Measurements from ENCODE around the gene AIP. TPM values are rescaled to one million over a fixed set of nuclear protein-coding genes. Genes with fewer than 3 reads are reported as not detected.
A peak's percentile ranks its signal among the peaks of the same experiment; 100 is the strongest.
"Not testable (repeated sequence)": the region's sequence is repeated elsewhere in the genome, so short reads cannot be mapped to it uniquely, and the experiment has no call there.

Gene AIP
- total RNA-seq, 2 donors from 2014 or later = 172 to 184 TPM

DNA sequence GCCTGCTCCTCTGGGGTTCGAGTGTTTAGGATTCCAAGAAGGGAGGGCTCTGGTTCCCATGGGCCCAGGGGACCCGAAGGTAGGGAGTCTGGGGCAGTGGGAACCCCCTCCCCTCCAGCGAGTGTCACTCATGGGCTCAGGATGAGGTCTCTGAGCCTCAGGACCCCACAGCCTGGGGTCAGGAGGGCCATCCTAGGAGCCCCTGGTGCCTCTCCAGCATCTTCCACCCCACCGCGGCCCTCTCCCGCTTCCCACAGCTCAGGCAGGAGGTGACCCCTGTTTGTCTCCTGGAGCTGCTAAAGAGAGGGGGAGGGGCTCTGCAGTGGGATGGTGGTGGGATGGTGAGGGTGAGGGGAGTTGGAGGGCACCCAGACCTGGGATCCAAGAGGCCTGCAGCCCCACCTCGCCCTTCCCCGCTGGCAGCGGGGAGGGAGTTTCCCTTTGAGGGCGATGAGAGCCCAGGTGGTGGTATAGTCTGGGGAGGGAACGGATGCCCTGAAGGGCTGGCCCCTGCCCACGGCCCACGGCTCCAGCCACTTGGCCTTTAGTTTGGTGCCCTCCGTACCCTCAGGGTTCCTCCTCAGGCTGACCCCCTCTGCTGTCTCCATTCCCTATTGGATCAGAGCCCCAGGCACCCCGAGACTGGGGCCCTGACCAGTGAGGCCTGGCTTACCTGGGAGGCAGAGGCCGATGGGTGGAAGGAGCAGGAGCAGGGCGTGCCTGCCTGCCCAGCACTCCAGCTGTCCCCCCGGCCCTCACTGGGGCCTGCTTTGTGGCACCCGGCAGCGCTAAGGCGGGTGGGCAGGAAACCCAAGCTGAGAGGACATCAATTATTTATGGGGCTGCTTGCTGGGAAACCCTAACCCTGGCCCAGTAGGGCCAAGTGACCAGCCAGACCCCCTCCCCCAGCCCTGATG, 28.8 kb upstream of the AIP start:
- Mint-ChIP-seq H3K4me1 (ENCODE audit: low read depth) (peaks cover 10% of the 10 kb centered on the region), H3K27ac (no peak overlapping the region), H3K27me3 (ENCODE audit: low read depth) (no peaks in the 10 kb centered on the region), H3K36me3 (ENCODE audit: insufficient read depth in 2 of 2) (no peaks in the 10 kb centered on the region), H3K4me3 (no peak overlapping the region), H3K9me3 (no peaks in the 10 kb centered on the region)
- DNase-seq = no peak
- ATAC-seq (replicated peaks in 1 of 2) = no peak

DNA sequence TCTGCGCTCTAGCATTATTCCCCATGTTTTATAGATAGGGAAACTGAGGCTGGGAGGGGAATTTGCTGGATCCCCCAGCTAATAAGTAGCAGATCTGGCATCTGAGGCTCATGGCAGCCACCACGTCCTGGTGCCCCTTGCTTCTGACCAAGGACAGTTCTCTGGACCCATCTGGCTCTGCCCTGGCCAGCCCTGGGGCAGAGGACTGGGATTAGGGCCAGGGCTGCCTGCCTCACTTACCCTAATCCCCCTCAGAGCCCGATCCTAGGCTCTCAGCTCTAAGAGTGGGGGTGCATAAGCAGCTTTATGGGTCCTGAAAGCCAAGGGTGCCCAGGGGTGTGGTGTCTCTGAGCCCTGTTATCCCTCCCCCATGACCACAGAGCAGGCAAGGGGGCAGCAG, 27.8 kb upstream of the AIP start, which contains the start of gene CABP4:
Gene CABP4 (plus strand): TSS at position 301 of the 400 bp plus-strand sequence. CDS start 70 bp downstream, at position 371.
- no peak within 1 kb of the TSS for H3K4me3 Mint-ChIP-seq
- H3K36me3 Mint-ChIP-seq (ENCODE audit: insufficient read depth in 2 of 2) = no peaks in the 10 kb centered on the region
- H3K27ac Mint-ChIP-seq = no peak within 1 kb of the TSS
- peaks cover 2% of the 10 kb centered on the region for H3K4me1 Mint-ChIP-seq (ENCODE audit: low read depth)
- no peaks in the 10 kb centered on the region for H3K9me3 Mint-ChIP-seq
- ATAC-seq (replicated peaks in 1 of 2) = no peak
- no peaks in the 10 kb centered on the region for H3K27me3 Mint-ChIP-seq (ENCODE audit: low read depth)
- DNase-seq = no peak

DNA sequence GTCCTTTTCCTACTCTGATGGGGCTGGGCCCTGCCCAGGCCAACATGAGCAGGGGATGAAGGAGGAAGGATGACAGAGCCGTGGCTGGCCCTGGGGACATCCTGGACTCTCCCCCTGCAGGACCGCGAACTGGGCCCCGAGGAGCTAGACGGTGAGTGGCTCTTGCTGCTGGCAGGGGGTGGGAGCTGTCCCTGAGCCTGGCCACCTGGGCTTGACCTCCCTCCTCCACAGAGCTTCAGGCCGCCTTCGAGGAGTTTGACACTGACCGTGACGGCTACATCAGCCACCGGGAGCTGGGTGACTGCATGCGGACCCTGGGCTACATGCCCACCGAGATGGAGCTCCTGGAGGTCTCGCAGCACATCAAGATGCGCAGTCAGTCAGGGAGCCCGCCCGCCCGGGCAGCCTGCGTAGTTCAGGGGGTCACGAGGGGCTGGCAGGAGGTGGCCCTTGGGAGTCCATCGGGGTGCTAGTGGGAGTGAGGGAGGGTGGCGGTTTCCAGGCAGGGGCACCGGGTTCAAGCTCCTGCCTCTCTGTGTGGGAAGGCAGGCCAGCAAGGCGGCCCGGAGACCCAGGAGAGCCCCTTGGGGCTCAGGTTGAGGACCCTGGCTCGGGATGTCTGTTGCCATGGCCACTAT, 26.6 kb upstream of the AIP start:
- no peak overlapping the region for H3K27ac Mint-ChIP-seq
- no peaks in the 10 kb centered on the region for H3K4me1 Mint-ChIP-seq (ENCODE audit: low read depth)
- no peak for ATAC-seq (replicated peaks in 1 of 2)

DNA sequence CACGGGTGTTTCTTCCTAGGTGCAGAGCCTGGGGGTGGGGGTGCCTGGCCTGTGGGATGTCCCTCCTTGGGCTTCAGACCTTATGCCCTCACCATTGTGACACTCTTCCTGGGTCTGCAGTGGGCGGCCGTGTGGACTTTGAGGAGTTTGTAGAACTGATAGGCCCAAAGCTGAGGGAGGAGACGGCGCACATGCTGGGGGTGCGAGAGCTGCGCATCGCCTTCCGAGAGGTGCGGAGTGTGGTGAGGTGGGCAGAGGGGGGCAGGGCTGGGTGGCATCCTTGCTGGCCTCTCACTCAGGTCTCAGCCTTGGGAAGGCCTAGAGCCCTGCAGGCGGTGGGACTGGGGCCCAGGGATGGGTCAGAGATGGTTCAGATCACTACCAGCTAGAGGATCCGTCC, 25.4 kb upstream of the AIP start:
- H3K27me3 Mint-ChIP-seq (ENCODE audit: low read depth) = no peaks in the 10 kb centered on the region
- H3K9me3 Mint-ChIP-seq = no peaks in the 10 kb centered on the region
- no peak for ATAC-seq (replicated peaks in 1 of 2)
- DNase-seq = no peak
- H3K4me1 Mint-ChIP-seq (ENCODE audit: low read depth) = no peaks in the 10 kb centered on the region
- H3K36me3 Mint-ChIP-seq (ENCODE audit: insufficient read depth in 2 of 2) = no peaks in the 10 kb centered on the region
- H3K4me3 Mint-ChIP-seq = no peak overlapping the region
- no peak overlapping the region for H3K27ac Mint-ChIP-seq

More for the DNA sequence above, 26.6 kb upstream of the AIP start:
- no peaks in the 10 kb centered on the region for H3K27me3 Mint-ChIP-seq (ENCODE audit: low read depth)
- H3K9me3 Mint-ChIP-seq = no peaks in the 10 kb centered on the region
- H3K36me3 Mint-ChIP-seq (ENCODE audit: insufficient read depth in 2 of 2) = no peaks in the 10 kb centered on the region
- DNase-seq = no peak
- H3K4me3 Mint-ChIP-seq = no peak overlapping the region

DNA sequence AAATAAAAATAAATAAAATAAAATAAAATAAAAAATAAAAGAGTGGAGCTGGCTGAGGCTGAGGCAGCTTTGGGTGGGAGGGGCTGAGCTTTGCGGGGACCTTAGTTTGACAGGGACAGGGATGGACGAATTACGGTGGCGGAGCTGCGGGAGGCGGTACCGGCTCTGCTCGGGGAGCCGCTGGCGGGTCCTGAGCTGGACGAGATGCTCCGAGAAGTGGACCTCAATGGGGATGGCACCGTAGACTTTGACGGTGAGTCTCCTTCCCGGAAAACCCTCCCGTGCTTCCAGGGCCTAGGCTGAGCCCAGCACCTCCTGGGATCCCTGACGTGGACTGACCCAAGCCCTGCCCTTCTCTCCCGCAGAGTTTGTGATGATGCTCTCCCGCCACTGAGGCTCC, 24.6 kb upstream of the AIP start:
- Mint-ChIP-seq H3K9me3 (no peaks in the 10 kb centered on the region), H3K27ac (no peak overlapping the region), H3K4me1 (ENCODE audit: low read depth) (no peaks in the 10 kb centered on the region), H3K27me3 (ENCODE audit: low read depth) (no peaks in the 10 kb centered on the region), H3K36me3 (ENCODE audit: insufficient read depth in 2 of 2) (no peaks in the 10 kb centered on the region), H3K4me3 (no peak overlapping the region)
- ATAC-seq (replicated peaks in 1 of 2) (no peak), DNase-seq (no peak)

DNA sequence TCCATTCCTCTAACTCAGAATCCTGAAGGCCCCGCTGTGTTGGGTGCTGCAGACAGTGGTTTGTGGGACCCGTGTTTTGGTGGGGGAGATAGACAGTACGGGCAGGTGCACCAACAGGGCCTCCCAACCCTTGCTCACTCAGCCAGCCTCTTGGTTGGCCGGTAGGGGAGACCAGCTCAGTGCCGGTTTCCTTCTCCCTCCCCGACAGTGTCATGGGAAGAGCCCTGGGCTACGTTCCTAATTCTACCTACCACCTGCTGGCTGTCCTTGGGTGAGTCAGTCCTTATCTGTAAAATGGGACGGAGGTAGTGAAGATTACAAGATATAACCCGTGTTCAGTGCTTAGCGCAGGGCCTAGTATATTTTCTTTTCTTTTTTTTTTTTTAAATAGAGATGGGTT, 19.6 kb upstream of the AIP start:
- Mint-ChIP-seq H3K27ac (no peak overlapping the region), H3K4me3 (no peak overlapping the region), H3K36me3 (ENCODE audit: insufficient read depth in 2 of 2) (no peaks in the 10 kb centered on the region), H3K27me3 (ENCODE audit: low read depth) (no peaks in the 10 kb centered on the region), H3K4me1 (ENCODE audit: low read depth) (peaks cover 33% of the 10 kb centered on the region), H3K9me3 (no peaks in the 10 kb centered on the region)
- no peak for DNase-seq
- no peak for ATAC-seq (replicated peaks in 1 of 2)

DNA sequence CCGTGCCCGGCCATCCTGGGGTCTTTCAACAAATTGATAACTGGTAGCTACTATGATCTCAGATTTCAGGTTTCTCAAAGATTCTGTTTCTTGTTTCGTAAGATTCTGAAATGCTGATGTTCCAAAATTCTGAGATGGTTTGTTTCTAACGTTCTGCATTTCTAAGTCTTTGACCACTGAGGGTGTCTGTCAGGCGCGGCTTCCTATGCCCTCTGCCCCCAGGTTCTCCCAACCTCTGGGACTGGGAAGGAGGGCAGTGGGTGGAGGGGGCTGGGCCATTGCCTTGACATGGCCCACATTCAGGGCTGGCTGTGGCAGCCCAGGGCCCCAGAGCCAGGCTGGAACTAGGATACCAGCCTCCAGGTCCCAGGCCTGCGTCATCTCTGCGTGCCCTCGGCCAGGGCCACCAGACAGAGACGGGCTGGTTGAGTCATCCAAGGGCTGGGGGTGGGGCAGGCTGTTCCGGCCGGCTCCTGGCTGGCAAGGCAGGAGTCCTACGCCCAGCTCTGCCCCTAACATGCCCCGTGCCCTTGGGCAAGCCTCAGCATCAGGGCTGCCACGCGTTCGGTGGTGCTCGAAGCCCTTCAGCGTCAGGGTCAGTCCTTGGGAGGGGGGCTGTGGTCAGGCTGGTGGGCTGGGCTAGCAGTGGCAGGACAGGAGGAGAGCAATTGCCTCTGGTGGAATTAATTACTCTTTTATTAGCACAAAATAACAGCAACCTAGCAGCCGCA, 19.0 kb upstream of the AIP start:
- H3K9me3 Mint-ChIP-seq = no peaks in the 10 kb centered on the region
- H3K4me1 Mint-ChIP-seq (ENCODE audit: low read depth) = peaks cover 36% of the 10 kb centered on the region
- H3K4me3 Mint-ChIP-seq = peak overlapping the region; percentile 87 to 95
- DNase-seq (no peak), ATAC-seq (replicated peaks in 1 of 2) (no peak)
- peak overlapping the region; percentile 60 for H3K27ac Mint-ChIP-seq
- no peaks in the 10 kb centered on the region for H3K36me3 Mint-ChIP-seq (ENCODE audit: insufficient read depth in 2 of 2)
- no peaks in the 10 kb centered on the region for H3K27me3 Mint-ChIP-seq (ENCODE audit: low read depth)

DNA sequence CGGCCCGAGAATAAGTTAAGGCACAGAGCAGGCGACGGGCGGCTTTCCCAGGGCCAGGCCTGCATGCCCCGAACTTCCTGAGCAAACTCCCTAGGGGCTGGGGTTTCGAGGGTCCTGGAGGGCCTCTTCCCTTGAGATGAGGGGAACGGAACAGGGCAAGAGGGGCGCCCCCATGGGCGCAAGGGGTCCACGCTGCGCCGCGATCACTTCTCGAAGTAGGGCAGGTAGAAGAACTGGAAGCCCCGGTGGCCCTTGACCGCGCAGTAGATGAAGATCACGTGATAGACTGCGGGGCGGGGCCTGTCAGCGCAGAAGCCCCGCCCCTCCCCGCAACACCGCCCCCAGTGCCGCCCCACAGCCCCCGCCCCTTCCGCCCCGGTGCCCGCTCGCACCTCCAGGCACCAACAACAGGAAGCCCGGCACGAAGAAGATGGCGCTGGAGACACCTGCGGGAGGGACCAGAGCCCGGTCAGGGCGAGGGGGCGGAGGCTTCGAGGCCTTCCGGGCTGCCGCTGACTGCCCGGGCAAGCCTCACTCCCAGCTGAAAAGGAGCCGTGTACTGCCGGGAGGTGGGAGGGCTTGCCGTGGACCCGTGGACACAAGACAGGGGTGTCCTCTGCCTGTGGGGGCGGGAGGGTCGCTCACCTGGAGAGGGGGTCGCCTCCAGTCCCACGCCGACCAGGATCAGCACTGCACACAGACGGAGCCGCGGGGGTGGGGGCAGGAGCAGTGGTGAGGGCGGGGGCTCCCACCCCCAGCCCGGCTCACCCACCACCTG, 18.2 kb upstream of the AIP start:
- H3K9me3 Mint-ChIP-seq = no peaks in the 10 kb centered on the region
- peaks cover 36% of the 10 kb centered on the region for H3K4me1 Mint-ChIP-seq (ENCODE audit: low read depth)
- H3K4me3 Mint-ChIP-seq = peak overlapping the region; percentile 87 to 95
- H3K27ac Mint-ChIP-seq = peak overlapping the region; percentile 71
- no peaks in the 10 kb centered on the region for H3K36me3 Mint-ChIP-seq (ENCODE audit: insufficient read depth in 2 of 2)
- peak; percentile 95 to 96 for DNase-seq
- ATAC-seq (replicated peaks in 1 of 2) = peak; percentile 82
- no peaks in the 10 kb centered on the region for H3K27me3 Mint-ChIP-seq (ENCODE audit: low read depth)

DNA sequence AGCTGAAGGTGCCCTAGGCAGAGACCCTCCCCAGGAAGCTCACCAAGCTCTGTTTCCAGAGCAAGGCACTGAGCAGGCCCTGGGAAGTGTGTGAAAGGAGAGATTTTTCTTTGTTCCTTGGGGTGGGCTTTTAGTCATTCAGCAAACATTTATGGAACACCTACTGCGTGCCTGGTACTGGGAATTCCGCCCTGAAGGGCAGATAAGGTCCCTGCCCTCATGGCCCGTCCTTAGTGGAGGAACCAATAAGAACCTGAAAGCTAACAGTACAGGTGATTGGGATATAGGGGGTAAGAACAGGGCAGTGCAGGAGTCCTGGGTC, 17.7 kb upstream of the AIP start:
- peak overlapping the region; percentile 87 to 95 for H3K4me3 Mint-ChIP-seq
- H3K9me3 Mint-ChIP-seq = no peaks in the 10 kb centered on the region
- DNase-seq (no peak), ATAC-seq (replicated peaks in 1 of 2) (no peak)
- H3K27me3 Mint-ChIP-seq (ENCODE audit: low read depth) = no peaks in the 10 kb centered on the region
- H3K4me1 Mint-ChIP-seq (ENCODE audit: low read depth) = peaks cover 41% of the 10 kb centered on the region
- H3K36me3 Mint-ChIP-seq (ENCODE audit: insufficient read depth in 2 of 2) = no peaks in the 10 kb centered on the region
- H3K27ac Mint-ChIP-seq = peak overlapping the region; percentile 71

DNA sequence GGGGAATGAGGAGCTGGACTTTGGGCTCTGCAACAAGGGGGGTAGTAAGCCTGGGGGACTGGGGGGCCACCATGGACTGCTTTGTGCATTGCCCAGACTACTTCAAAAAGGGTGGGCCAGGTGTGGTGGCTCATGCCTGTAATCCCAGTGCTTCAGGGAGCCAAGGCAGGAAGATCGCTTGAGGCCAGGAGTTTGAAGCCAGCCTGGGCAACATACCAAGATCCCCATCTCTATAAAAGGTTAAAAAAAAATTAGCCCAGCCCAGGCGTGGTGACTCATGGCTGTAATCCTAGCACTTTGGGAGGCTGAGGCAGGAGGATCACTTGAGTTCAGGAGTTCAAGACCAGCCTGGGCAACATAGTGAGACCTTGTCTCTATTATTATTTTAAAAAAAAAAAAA, 17.3 kb upstream of the AIP start:
- H3K4me1 Mint-ChIP-seq (ENCODE audit: low read depth) = peaks cover 42% of the 10 kb centered on the region
- H3K27me3 Mint-ChIP-seq (ENCODE audit: low read depth); DNase-seq; ATAC-seq (replicated peaks in 1 of 2); H3K9me3 Mint-ChIP-seq; H3K36me3 Mint-ChIP-seq (ENCODE audit: insufficient read depth in 2 of 2): not testable (repeated sequence)
- peak overlapping the region; percentile 71 for H3K27ac Mint-ChIP-seq
- H3K4me3 Mint-ChIP-seq = peak overlapping the region; percentile 87 to 95

DNA sequence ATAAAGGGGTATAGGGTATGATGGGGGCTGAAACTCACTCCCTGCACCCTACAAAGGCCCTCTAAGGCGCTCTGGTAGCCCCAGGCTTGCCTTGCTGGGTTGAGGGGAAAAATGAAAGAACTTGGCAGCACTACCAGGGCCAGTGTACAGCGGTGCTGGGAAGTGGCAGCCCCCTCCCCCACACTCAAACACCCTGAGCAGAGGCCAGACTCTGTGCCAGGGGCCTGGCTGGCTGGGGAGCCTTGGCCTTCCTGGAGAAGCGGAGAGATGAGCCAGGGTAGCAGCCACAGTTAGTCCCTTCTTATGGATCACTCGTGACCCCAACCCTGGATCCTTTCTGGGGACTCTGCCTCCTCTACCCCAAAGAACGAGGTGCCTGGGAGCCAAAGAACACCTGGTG, 16.5 kb upstream of the AIP start:
- Mint-ChIP-seq H3K9me3 (no peaks in the 10 kb centered on the region), H3K36me3 (ENCODE audit: insufficient read depth in 2 of 2) (no peaks in the 10 kb centered on the region), H3K4me1 (ENCODE audit: low read depth) (peaks cover 43% of the 10 kb centered on the region), H3K27me3 (ENCODE audit: low read depth) (no peaks in the 10 kb centered on the region), H3K27ac (no peak overlapping the region), H3K4me3 (peak overlapping the region in 1 of 2 donors; percentile 94)
- DNase-seq (no peak), ATAC-seq (replicated peaks in 1 of 2) (no peak)

DNA sequence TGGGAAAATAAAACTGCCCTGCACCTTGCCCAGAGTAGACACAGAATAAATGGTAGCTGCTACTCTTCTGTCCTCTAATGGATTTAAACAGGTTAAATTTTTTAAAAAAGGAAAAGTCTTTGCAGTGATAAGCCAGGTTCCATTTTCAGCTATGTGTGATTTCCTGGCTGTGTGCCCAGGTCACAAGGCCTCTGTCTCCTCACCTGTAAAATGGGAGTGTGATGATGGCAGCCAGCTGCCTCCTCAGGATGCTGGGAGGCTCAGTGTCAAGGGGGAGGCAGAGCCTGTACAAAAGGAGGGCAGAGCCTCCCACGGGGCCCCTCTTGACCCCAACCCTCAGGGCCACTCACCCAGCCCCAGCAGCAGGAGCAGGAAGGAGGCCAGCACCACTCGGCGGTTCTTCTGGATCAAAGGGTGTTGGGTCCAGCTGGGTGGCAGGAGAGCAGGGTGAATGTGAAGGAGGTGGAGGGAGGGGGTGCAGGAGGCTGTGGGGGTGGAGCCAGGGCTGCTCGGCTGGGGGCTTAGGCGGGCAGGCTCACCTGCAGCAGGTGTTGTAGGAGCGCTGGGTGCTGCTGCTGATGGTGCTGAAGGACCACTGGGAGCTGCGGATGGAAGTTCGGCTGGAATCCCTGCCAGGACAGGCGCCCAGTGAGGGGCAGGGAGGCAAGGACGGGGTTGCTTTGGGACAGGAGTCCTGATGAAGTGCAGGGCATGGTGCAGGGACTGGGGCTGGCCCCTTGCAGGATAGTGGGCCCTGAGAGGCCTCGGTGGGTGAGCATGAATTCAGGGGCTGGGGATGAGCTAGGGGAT, 15.7 kb upstream of the AIP start:
- H3K36me3 Mint-ChIP-seq (ENCODE audit: insufficient read depth in 2 of 2) = no peaks in the 10 kb centered on the region
- H3K27ac Mint-ChIP-seq = peak overlapping the region; percentile 27
- peak overlapping the region; percentile 94 to 95 for H3K4me3 Mint-ChIP-seq
- peaks cover 50% of the 10 kb centered on the region for H3K4me1 Mint-ChIP-seq (ENCODE audit: low read depth)
- H3K9me3 Mint-ChIP-seq = no peaks in the 10 kb centered on the region
- ATAC-seq (replicated peaks in 1 of 2) (no peak), DNase-seq (no peak)
- H3K27me3 Mint-ChIP-seq (ENCODE audit: low read depth) = no peaks in the 10 kb centered on the region
